Mesodermal cell (in vitro differentiated cells): ENCODE results near the gene VMAC.
A peak's percentile ranks its signal among the peaks of the same experiment; 100 is the strongest.

Experiments used
- H3K27ac ChIP-seq: 2 replicates; pipeline ENCODE4 v1.7.0; 2013; ENCODE audit warnings: mild to moderate bottlenecking, low read depth, low read length, moderate library complexity; ENCODE audit not compliant: severe bottlenecking
- H3K36me3 ChIP-seq: 2 replicates; pipeline ENCODE4 v1.7.1; 2013; ENCODE audit warnings: mild to moderate bottlenecking, low read length, moderate library complexity; ENCODE audit not compliant: control insufficient read depth, insufficient read depth
- H3K4me1 ChIP-seq: one replicate; pipeline ENCODE4 v1.7.1; 2013; ENCODE audit warnings: mild to moderate bottlenecking, low read length; ENCODE audit not compliant: insufficient read depth, control insufficient read depth, poor library complexity, severe bottlenecking
- H3K4me3 ChIP-seq: 2 replicates; pipeline ENCODE4 v1.7.0; 2013; ENCODE audit warnings: low read length, control low read depth, mild to moderate bottlenecking; ENCODE audit not compliant: insufficient read depth, poor library complexity, severe bottlenecking; ENCODE audit errors: extremely low read depth
- H3K9me3 ChIP-seq: 2 replicates; pipeline ENCODE4 v1.7.1; 2013; ENCODE audit warnings: mild to moderate bottlenecking, low read length, moderate library complexity; ENCODE audit not compliant: control insufficient read depth
- WGBS, 2 experiments: methylation state at CpG; one replicate each; pipeline ENCODE4 v1.1.5; 2013; ENCODE audit warnings: missing lambda C conversion rate in 2 of 2; ENCODE audit not compliant: insufficient coverage in 2 of 2; 5-methylcytosine and 5-hydroxymethylcytosine counted together

VMAC gene

GRCh38 chr19:5947435-5947834, 42.8 kb downstream of the VMAC start:
- 80 to 90% methylated on average over 10 of the region's 13 CpGs for WGBS, 2 experiments
- H3K27ac ChIP-seq, result no peak overlapping the region

DNA sequence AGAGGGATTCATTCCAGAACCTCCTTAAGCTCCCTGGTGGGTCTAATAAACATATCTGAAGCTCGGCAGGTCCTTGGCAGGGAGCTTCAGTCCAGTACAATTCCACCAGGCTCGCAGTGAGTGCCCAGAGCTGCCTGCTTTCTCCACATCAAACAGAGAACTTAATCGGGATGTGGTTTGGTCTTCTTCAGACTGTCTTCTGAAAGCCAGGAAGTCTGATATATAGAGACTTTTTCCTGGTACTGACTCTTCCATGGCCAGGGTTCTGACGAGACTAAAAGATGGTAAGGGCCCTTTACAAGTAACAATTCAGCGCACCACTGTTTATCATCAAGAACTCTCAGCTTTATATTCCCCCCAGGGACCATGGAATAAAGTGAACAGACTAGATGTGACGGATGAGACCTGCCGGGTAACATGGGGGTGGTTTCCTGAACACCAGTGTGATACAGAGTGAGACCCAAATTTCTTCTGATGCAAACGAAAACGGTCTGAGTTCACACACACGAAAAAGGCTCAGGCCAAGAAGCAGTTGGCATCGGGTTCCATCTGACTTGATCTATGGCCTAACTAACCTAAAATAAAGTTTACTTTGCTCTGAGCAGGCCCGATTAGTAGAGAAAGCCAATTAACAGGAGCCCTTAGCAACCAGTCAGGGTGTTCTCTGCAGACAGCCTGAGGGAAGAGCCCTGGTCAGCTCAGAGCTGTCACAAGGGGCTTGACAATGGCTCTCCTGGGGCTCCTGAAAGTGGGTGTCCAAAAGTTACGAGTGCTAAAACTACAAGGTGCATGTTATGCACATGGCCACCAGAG, 44.3 kb downstream of the VMAC start:
- H3K36me3 ChIP-seq, result peaks cover 64% of the 10 kb centered on the region
- WGBS, 2 experiments, result 75 to 88% methylated on average over 10 to 11 of the region's 13 CpGs

More at GRCh38 chr19:5947435-5947834, 42.8 kb downstream of the VMAC start:
- no peaks in the 10 kb centered on the region for H3K9me3 ChIP-seq
- no peak overlapping the region for H3K4me3 ChIP-seq
- H3K4me1 ChIP-seq, result peaks cover 23% of the 10 kb centered on the region
- peaks cover 64% of the 10 kb centered on the region for H3K36me3 ChIP-seq

GRCh38 chr19:5949792-5950305, 45.2 kb downstream of the VMAC start:
- no peak overlapping the region for H3K27ac ChIP-seq
- WGBS, 2 experiments, result 94 to 97% methylated on average over 10 to 13 of the region's 13 CpGs
- peaks cover 7% of the 10 kb centered on the region for H3K4me1 ChIP-seq
- peaks cover 60% of the 10 kb centered on the region for H3K36me3 ChIP-seq
- H3K4me3 ChIP-seq, result no peak overlapping the region
- H3K9me3 ChIP-seq, result no peaks in the 10 kb centered on the region

More for the DNA sequence above, 44.3 kb downstream of the VMAC start:
- Histone ChIP-seq H3K4me1 (peaks cover 12% of the 10 kb centered on the region), H3K27ac (no peak overlapping the region), H3K4me3 (no peak overlapping the region), H3K9me3 (no peaks in the 10 kb centered on the region)

- Histone ChIP-seq H3K27ac (peak overlapping the region; percentile 30), H3K4me3 (no peak overlapping the region), H3K4me1 (peaks cover 8% of the 10 kb centered on the region), H3K9me3 (no peaks in the 10 kb centered on the region), H3K36me3 (peaks cover 54% of the 10 kb centered on the region)
- WGBS, 2 experiments, result 62 to 100% methylated on average over 1 to 3 of the region's 3 CpGs
These were observed 46.1 kb downstream of the VMAC start for GRCh38 chr19:5950741-5951140.

DNA sequence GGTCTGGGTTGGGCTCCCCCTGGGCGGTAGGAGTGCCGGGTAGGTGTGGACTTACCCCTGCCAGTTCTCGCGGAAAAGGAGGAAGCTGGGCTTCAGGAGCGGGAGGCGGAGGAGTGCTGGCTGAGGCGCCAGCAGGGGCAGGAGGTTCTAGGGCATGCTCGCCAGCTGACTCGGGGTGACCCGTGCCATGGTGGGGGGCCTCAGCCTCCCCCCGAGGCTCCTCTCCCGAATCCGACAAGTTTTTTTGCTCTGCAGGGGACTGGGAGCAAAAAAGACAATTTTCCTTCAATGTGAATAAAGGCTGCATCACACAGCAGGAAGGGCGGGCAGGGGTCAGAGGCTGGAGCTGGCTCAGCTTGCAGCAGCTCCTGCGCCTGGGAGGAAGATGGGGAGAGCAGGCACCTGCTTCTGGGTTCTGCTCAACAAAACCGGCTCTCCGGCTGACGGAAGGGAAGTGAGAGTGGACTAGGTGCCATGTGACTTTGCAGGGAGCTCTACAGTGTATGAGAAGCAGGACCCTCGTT, 46.7 kb downstream of the VMAC start:
- peaks cover 8% of the 10 kb centered on the region for H3K4me1 ChIP-seq
- H3K9me3 ChIP-seq, result no peaks in the 10 kb centered on the region
- peak overlapping the region; percentile 30 for H3K27ac ChIP-seq
- H3K4me3 ChIP-seq, result no peak overlapping the region
- H3K36me3 ChIP-seq, result peaks cover 54% of the 10 kb centered on the region
- 55% methylated on average over 15 to 19 of the region's 19 CpGs for WGBS, 2 experiments

DNA sequence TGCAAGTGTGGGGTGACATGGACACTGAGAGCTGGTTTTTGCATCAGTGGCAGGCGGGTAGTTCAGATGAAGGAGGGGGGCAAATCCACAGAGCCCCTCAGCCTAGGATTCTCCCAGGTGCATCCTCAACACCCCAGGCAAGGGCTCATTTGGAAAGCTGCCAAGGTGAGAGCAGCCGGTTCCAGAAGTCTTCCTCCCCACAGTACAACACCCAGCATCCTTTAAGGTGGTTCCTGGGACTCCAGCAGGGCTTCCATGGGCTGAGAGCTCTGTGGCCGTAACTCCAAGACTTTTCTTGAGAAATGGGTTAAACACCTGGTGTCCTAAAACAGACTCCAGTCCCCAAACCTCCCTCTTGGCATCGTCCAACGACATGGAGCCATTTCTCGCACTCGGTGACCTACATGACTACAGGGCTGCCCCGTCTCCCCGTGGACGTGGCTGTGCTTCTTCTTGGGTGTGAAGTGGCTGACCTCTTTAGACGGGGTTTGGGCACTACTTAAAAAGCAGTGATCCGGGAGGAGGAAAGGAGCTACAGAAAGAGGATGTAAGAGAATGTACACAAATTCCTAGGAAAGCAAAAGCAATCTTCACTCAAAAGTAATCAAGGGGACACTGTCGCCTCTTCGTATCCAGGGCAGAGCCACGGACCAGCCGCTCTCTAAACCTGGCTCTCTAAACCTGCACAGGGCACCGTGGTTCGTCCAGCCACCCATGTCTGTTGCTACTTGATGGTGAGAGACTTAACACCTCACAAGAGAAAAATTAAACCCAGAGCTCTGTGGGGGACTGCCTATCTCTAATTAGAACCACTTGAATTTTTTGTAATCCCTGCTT, 47.7 kb downstream of the VMAC start:
- Histone ChIP-seq H3K9me3 (no peaks in the 10 kb centered on the region), H3K27ac (no peak overlapping the region), H3K4me3 (no peak overlapping the region), H3K4me1 (peaks cover 11% of the 10 kb centered on the region), H3K36me3 (peaks cover 49% of the 10 kb centered on the region)
- WGBS, 2 experiments, result 87% methylated on average over 12 to 16 of the region's 18 CpGs

DNA sequence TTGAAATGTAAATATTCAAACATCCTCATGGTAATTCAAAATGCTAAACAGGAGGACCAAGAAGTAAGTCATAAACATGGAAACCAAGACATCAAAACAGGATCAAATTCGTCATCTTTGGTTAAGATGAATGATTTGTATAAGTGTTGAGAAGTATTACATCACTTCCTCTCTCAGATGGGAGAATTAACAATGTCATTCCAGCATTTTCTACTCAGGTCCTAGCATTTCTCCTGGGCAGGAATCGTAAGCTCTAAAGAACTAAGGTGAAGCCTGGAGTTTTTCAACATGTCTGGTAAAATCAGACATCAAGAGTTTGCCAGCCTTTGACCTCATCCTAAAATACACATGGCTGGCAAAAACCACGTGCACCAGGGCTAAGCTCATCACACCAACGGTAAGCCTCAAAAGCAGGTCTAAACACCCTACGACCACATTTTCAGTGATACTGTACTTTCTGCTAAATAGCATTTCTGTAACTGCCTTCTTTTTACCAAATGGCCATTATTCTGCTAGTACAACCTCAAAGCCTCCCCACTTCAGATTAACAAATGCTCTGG, 48.4 kb downstream of the VMAC start:
- no peak overlapping the region for H3K4me3 ChIP-seq
- no peaks in the 10 kb centered on the region for H3K9me3 ChIP-seq
- 78 to 81% methylated on average over 4 of the region's 5 CpGs for WGBS, 2 experiments
- H3K36me3 ChIP-seq, result peaks cover 42% of the 10 kb centered on the region
- H3K4me1 ChIP-seq, result peaks cover 14% of the 10 kb centered on the region
- no peak overlapping the region for H3K27ac ChIP-seq

DNA sequence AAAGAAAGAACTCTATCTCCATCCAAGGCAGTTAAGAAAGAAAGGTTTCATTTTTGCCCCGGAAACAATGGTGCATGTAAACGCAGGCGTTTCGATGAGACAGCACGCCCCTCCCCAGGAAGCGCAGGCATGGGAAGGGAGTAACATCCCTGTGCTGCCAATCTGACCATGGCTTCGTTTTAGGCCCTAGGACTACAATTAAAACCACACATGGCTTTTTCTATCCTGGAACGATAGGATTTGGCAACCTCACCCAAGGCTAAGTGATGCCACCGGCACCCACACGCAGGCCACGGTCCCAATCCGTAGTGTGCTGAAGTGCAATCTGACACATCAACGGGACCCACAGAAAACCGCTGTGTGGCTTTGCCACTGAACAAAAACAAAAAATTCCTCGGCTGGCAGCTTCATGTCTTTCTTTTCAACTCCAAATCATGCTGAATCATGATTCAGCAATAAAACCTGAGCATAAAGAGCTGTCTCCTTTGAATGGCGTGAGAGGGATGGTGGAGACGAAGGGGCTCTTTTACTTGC, 49.1 kb downstream of the VMAC start:
- WGBS, 2 experiments, result 81 to 86% methylated on average over 16 to 17 of the region's 17 CpGs
- Histone ChIP-seq H3K4me3 (no peak overlapping the region), H3K27ac (no peak overlapping the region), H3K9me3 (no peaks in the 10 kb centered on the region), H3K4me1 (peaks cover 16% of the 10 kb centered on the region), H3K36me3 (peaks cover 41% of the 10 kb centered on the region)

- WGBS, 2 experiments, result 81 to 89% methylated on average over 6 of the region's 6 CpGs
- Histone ChIP-seq H3K36me3 (peaks cover 35% of the 10 kb centered on the region), H3K9me3 (no peaks in the 10 kb centered on the region), H3K4me1 (peaks cover 16% of the 10 kb centered on the region), H3K27ac (peak overlapping the region; percentile 58), H3K4me3 (no peak overlapping the region)
These were observed 49.6 kb downstream of the VMAC start for GRCh38 chr19:5954293-5954692.

- Histone ChIP-seq H3K4me1 (peaks cover 16% of the 10 kb centered on the region), H3K4me3 (no peak overlapping the region), H3K9me3 (no peaks in the 10 kb centered on the region), H3K36me3 (peaks cover 28% of the 10 kb centered on the region), H3K27ac (peak overlapping the region; percentile 23)
- 73 to 100% methylated on average over 2 of the region's 3 CpGs for whole genome bisulfite sequencing, 2 experiments
These were observed 50.9 kb downstream of the VMAC start for GRCh38 chr19:5955636-5955935.
